ENCODE results near the gene TIGD6.
"Not testable (repeated sequence)": the region's sequence is repeated elsewhere in the genome, so short reads cannot be mapped to it uniquely, and the experiment has no call there.

TIGD6 gene

DNA sequence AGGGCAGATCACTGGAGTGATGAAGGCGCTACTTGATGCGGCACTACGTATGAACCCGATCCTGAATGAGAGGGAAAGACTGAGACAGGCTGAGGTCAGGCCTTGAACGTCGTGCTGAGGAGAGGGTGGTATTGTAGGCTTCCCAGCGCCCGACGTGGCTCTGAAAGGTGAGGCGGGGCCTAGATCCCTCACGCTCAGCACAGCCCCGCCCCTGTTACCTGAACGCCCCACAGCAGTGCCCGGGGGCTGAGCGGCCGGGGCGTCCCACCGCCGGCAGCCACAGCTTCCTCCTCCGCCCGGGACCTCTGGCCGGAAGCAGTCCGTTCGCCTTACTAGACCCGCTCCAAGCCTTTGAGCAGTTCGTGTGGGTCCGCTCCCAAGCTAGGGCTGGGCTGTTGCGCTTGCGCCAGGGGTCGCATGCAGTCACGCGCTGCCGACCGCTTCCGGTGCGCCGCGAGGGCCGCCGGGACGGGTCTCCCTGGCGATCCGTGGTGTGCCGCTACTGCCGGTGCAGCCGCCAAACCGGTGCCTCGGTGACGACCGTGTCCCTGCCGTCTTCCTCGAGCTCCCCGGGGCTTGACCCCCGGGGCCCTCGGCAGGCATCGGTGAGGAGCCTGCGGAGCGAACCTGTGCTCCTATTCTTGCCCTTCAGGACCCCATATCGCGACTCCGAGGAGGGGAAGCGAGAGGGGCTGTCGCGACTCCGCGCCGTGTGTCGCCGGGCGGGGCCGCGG lies at the start of gene TIGD6, which contains the start of gene HMGXB3:
Gene TIGD6, minus strand, starts transcription at position 399 of the 734 bp plus-strand sequence. CDS start 4,306 bp downstream, outside the sequence.
Gene HMGXB3, plus strand, starts transcription at position 484 of the 734 bp plus-strand sequence. CDS start 4,114 bp downstream, outside the sequence.
- peak; percentile 95 for DNase-seq (ENCODE audit: low spot score)

DNA sequence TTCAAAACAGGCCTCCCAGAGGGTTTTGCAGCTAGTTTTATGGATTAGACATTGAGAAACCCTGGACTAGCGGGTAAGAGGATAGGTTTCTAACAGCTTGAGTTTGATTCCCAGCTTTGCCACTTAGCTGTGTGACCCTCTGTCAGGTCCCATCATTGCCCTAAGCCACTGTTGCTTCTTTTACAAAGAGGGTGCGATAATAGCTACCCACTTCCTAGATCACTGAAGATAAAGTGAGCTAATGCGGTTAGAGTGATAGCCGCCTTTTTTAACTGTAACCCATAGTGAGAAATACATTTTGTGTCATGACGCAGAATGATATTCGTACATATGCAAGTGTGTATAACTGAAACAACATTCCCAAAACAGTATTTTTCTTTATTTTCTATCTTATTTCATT lies 45.6 kb upstream of the TIGD6 start:
- DNase-seq (ENCODE audit: low spot score): no peak

DNA sequence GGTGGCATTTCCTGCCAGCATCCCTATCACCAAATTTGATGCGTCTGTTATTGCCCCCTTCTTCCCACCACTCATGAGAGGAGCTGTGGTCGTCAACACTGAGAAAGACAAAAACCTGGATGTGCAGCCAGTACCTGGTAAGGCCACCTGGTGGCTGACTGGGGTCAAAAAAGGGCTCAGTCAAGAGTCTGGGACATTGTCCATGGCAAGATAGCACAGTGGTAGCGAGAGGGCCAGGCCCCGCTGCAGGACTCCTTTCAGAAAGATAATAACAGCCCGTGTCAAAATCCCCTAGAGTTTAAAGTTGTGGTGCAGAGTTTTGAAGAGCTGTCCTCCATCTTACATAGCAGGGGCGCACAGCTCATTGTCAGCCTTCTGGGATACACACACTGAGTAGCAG lies 45.1 kb upstream of the TIGD6 start:
- DNase-seq (ENCODE audit: low spot score): no peak

DNA sequence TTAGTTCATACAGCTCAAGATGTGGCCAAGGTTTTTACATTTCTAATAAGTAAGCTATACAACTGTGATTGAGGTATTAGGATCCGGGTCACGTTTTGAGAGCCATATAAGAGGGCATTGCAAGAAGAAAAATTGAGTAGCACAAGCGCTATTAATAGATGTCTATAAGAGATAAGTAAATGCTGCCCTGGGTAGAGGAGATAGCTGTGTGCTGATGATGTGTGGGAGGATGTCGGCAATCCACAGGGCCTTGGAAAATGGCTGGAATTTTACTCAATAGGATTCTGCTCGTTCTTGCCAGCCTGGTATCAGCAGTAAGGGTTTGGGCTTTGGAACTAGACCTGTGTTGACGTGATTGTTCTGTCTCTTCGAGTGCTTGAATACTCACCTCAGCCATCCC lies 44.3 kb upstream of the TIGD6 start:
- no peak for DNase-seq (ENCODE audit: low spot score)

DNA sequence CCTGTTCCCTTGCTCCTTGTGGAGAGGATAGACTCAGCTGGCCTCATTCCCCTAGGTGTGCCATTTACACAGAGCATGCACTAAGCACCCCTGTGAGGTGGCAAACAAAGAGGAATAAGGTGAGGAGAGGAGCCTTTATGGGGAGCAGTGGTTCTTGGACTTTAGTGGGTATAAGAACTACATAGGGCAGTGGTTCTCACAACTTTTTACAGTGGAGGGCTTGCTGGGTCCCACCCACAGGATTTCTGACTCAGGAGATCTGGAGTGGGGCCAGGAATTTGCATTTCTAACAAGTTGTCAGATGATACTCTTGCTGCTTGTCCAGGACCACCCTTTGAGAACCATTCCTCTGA lies 43.9 kb upstream of the TIGD6 start:
- DNase-seq (ENCODE audit: low spot score): no peak

DNA sequence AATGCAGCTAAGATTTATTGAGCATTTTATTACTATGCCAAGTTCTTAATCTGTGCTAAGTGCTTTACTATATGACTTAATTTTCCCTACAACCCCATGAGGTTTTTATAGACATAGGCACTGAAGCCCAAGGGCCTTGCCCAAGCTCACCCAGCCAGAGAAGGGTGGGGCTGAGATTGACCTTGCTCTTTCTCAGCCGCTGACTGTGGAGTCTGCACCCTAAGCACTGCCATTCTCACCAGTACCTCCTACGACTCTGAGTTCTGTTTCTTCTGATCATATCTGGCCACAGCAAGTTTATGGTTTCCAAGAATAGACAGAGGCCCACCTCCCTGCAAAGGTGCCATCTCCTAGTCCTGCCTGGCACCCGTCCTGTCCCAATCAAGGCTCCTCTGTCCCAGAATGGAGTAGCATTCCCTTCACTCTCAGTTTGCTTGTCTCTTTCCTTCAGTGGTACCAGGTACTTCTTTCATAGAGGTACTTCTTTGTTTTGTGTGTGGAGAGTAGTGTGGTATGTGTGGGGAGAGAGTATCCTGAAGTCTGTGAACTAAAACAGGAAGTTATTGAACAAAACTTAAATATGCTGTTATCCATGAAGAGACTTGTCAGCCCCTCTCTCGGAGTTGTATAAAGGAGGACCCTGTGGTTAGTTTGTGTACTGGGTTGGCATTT lies 43.3 kb upstream of the TIGD6 start:
- no peak for DNase-seq (ENCODE audit: low spot score)

DNA sequence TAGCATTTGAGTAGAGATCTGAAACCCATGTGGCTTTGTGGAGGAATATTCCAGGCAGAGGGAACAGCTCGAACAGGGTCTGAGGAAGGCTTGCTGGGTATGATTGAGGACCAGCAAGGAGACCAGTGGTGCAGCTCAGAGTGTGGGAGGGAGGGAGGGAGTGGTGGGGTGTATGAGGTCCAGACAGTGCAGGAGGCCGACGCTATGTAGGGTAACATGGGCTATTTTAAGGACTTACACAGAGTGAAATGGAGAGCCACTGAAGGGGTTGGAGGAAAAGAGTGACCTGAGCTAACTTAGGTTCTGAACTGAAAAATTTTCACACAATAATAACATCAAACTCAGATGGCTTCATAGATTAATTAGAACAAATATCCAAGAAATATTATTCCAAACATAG lies 42.0 kb upstream of the TIGD6 start:
- no peak for DNase-seq (ENCODE audit: low spot score)

DNA sequence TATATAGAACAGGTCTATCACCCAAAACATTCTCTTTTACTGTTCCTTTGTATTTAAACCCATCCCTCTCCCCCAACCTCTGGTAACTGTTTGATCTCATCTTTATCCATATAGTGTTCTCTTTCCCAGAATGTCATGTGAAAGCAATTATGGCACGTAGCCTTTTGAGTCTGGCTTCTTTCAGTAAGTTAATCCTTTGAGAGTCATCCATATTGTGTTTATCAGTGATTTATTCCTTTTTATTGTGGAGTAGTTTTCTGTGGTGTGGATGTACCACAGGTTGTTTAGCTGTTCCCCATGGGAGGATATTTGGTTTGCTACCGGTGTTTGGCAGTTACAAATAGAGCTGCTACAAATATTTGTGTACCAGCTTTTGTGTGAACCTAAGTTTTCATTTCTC lies 38.1 kb upstream of the TIGD6 start:
- no peak for DNase-seq (ENCODE audit: low spot score)

DNA sequence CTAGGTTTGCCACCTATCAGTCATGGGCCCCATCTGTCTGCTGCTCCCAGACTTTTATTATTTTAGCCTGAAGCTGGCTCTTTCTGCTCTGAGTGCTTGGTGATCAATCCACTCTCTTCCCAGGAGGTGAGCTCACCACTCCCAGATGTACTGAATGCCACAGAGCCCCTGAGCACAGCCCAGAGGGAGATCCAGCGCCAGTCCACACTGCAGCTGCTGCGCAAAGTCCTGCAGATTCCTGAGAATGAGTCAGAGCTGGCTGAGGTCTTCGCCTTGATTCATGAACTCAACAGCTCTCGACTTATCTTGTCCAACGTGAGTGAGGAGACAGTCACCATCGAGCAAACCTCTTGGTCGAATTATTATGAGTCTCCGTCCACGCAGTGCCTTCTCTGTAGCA lies 36.1 kb upstream of the TIGD6 start:
- peak; percentile 83 for DNase-seq (ENCODE audit: low spot score)

DNA sequence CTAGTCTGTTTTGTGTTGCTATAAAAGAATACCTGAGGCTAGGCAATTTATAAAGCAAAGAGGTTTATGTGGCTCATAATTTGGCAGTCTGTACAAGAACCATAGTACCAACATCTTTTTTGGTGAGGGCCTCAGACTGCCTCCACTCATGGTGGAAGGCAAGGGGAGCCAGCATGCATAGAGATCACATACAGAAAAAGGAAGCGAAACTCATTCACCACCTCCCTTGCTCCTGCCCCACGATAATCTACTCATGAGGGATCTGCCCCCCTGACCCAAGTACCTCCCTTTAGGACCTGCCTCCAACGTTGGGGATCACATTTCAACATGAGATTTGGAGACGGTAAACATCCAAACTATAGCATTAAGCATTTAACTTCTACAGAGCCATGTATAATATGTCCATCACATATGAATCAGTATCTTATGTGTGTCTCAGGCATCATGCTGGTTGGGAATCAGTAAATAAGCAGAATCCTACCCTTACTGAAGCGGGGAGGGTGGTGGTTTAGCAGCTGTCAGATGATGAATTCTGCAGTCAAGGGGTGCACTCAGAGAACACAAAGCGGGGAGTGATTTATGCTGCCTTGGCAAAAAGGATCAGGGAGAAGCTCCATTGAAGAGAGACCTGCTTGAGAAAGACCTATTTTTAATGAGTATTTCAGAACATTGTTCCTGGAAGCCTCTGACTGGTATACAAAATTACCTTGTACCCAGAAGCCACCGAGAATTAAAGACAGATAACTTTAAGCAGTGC lies 34.9 kb upstream of the TIGD6 start:
- DNase-seq (ENCODE audit: low spot score): no peak

DNA sequence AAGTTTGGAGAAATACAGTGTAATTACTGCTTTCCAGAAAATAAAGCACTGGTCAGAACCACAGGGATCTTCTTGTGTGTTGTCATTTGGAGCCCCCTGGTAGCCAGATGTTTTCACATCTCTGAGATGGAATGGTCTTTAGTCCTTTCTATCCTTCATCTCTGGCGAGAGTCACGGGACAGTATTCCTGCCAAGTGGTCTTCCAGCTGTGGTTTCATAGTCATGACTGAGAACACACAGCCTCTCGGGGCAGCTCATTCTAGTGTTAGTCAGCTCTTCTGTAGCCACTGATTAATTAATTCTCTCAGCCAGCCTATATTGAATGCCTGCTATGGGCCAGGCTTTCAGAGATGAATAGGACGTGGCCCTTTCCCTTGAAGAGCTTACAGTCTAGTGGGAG lies 34.2 kb upstream of the TIGD6 start:
- DNase-seq (ENCODE audit: low spot score): peak; percentile 68

DNA sequence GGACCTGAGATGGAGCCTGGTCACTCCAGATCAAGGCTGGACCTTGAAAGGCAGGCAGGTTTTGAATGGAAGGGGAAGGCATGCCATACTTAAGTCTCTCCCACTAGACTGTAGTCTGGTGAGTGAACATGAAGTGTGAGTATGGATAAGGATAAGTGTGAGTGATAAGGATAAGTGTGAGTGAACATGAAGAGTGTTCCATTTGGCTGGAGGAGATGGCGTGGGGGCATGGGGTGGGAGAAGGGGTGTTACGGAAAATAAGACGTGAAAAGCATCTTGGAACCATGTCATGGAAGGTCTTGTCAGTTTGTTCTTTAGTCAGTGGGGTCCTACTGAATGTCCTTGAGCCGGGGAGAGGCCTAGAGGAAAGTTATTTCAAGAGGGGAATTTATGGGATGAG lies 32.9 kb upstream of the TIGD6 start:
- no peak for DNase-seq (ENCODE audit: low spot score)

DNA sequence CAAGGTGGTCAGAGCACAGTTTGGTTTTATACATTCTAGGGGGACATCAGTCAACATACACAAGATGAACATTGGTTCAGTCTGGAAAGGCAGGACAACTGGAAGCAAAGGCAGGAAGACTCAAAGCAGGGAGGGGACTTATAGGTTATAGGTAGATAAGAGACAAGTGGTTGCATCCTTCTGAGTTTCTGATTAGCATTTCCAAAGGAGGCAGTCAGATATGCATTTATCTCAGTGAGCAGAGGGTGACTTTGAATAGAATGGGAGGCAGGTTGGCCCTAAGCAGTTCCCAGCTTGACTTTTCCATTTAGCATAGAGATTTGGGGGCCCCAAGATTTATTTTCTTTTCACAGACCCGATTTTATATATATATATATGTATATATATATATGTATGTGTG lies 27.6 kb upstream of the TIGD6 start:
- not testable (repeated sequence) for DNase-seq (ENCODE audit: low spot score)

DNA sequence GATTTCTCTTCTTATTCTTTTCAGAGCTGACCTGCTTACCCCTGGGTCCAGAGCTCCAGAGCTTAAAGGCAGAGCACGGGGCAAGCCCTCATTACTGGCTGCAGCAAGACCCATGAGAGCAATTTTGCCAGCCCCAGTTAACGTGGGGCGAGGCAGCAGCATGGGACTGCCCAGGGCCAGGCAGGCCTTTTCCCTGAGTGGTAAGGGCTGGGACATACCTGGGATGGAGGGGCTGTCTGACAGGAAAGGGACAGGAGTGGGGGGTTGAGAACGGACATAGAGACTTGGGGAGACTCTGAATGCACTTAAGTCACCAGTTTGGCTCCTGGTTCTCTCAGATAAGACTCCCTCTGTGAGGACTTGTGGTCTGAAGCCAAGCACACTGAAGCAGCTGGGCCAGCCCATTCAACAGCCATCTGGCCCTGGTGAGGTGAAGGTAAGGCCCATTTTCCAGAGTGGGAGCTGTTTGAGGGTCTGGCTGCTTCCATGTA lies 26.3 kb upstream of the TIGD6 start:
- DNase-seq (ENCODE audit: low spot score): no peak

DNA sequence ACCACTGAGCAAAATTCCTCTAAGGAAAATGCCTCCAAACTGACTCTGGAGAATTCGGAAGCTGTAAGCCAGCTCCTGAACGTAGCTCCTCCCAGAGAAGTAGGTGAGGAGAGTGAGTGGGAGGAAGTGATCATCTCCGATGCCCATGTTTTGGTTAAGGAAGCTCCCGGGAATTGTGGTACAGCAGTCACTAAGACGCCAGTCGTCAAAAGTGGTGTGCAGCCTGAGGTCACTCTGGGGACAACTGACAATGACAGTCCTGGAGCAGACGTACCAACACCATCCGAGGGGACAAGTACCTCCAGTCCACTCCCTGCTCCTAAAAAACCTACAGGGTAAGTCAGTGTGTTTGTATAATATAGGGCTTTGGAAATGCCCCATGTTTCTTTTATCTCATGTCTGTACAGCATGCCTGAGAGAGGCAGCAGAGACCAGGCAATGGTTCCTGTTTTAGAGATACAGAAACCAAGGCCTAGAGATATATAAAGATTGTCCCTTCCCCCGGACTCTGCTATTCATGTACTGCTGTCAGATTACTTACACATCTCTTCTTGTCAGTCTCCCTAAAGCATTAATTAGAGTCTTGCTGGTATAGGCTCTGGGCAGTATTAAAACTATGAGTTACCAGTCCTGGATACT lies 24.0 kb upstream of the TIGD6 start:
- no peak for DNase-seq (ENCODE audit: low spot score)

DNA sequence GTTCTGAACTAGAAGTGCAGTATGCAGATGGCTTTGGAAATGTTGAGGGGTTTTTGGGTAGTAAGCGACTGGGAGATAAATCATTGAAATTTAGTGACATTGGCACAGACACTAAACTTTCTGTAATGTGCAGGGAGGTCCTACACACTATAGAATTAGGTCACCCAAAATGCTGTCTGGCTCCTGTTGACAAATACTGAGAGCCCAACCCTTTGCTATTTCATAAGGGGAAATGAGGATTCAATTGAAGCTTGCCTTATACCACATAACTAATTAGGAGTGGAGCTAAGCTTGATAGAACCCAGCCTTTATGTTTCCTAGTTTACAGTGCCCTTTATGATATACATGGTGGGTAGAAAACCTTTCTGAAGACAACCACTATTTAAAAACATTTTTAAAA lies 22.7 kb upstream of the TIGD6 start:
- no peak for DNase-seq (ENCODE audit: low spot score)

DNA sequence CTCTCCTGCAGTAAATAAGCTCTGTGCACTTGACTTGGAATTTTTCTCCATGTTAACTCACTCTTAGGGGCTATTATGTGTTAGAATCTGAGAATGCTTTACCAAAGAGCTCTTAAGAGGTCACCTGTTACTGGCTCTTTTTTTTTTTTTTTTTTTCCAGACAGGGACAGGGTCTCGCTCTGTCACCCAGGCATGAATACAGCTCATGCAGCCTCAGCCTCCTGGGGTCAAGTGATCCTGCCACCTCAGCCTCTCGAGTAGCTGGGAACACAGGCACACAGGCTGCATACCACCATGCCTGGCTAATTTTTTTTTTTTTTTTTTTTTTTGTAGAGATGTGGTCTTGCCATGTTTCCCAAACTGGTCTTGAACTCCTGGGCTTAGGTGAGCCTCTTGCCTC lies 22.2 kb upstream of the TIGD6 start:
- no peak for DNase-seq (ENCODE audit: low spot score)

DNA sequence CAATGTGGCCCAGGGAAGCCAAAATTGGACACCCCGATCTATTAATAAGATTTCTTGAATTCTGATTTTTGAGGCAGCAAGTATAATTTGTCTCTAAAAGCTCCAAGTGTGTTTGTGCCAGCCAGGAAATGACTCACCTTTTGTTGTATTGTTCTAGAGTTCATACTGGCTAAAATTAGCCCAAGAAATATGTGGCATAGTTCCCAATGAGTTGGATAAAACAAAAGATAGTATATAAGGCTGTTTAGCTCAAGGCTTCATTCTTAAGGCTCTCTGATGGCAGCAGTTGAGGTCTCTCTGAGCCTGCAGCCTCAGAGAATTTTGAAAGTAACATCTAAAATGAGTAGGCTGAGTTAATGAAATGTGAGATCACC lies 21.7 kb upstream of the TIGD6 start:
- peak; percentile 36 for DNase-seq (ENCODE audit: low spot score)

DNA sequence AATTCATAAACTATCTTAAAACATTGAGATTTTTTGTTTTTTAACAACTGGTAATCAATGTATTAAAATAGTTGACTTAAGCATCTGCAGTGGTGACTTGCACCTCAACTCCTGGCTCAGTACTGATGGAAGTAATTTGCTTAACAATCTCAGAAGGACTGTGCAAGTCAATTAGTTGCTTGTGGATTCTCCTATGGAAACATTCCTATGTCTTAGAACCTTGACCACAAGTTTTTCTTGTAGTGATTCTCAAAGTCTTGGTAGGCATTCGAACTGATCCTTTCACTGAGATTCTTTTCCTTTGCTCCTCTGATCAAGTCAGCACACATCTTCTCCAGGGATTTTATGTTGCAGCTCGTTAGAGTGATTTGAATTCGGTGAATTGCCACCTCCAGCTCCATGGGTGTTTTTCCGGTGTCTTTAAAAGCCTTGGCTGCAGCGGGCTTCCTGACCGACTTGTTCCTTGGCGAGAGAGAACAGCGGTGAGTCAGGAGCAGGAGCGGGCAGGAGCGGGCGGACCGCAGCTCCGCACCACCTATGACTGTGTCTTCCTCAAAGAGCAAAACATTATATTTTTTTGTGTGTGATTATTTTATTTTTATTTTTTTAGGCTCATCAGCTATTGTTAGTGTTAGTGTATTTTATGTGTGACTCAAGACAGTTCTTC lies 21.2 kb upstream of the TIGD6 start:
- no peak for DNase-seq (ENCODE audit: low spot score)

DNA sequence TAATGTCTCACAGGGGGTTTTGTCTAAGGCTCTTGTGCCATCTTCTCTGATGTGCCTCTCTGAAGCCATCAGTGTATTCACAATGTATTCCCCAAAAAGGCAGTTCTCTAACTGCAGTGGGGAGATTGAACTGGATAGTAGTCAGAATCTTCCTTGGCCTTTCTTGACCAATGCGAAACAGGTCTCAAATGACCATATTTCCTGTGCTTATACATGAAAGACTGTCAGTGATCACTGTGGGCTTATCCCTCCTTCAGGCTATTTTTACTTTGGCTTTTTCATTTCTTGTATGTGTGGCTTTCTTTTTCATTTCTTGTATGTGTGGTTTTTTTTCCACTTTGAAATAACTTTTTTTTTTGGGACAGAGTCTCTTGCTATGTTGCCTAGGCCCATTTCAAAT lies 19.8 kb upstream of the TIGD6 start:
- no peak for DNase-seq (ENCODE audit: low spot score)

DNA sequence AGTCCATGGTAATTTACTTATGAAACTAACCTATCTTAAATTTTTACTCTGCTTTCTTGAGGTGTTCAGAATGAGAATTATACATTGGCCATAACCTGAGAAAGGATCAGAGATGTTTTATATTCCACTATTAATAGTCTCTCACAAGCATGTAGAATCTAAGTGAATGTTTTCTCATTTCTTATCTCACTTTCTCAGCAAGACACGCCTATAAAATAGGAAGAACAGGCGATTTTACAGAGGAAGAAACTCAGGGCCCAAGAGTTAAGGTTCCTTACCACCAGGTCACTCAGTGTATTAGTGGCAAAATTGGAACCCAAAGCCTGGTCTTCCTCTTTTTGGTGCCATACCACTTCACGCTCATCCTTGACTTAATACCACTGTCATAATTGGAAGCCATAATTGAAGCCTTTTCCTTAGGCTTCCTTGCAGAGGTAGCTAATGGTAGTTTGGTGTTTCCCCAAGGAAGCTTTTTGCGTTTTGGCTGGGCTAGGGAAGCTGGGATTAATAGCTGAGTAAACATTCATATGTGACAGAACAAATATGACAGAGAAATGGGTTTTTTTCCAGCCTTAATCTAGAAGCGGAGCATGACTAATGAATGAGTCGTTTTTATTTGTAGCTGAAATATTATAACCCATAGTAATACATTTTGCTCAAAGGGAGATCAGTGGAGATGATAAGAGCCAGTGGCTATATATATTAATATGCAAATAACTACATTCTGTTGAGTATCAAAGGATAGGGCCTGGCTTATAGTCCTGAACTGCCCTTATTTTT lies 17.0 kb upstream of the TIGD6 start:
- peak; percentile 45 for DNase-seq (ENCODE audit: low spot score)
